GM19438 (cell line): ENCODE data around the gene GFOD2.

Source experiments
- ATAC-seq: cut with Tn5 transposase; IDR thresholded peaks from one replicate; pipeline ENCODE4 v1.9.1; 2021; ENCODE audit warnings: low read depth; ENCODE audit not compliant: unreplicated experiment

Gene GFOD2

DNA sequence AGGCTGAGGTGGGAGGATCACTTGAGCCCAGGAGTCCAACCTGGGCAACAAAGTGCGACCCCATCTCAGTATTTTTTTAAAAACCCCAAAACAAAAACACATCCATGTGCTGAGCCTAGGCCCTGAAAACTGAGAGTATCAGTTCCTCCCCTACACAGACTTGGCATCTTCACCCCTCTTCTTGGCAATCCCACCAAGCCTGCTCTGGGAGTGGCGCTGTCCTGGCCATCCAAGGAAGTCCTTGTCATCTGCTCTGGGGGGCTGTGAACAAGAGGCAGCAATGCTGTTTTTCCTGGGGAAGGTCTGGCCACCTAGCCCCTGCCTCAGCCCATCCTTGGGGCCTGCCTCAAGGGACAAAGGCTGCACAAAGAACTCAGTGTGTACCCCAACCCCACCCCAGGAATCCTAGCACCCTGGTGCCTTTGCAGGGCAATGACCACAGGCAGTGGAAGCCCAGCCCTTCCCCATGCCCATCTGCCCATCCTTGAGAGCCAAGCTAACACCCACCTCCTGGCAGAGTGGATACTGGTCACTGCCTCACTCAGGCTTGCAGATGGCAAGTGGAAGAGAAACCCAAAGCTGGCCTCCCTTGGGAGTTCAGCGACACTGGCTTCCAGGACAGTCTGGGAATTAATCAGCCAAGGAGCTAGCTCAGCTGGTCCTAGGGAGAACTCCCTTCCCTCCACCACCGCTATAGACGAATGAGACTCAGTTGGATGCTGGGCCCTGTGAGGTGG lies 14.8 kb upstream of the GFOD2 start:
- ATAC-seq = no peak

DNA sequence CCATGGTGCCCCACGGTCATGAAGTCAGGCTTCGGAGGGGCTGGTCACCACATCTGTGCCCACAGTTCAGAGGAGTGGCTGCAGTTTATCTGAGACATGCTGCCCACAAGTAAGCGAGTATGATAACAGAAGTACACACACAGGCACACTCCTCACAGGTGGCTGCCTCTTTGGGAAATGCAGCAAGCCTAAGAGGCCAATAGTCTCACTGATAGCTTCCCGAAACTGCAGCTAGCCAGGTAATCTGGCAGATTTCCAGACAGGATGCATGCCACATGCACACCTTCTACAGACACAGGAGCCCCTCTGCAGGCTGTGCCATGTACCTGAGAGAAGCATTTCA lies 12.6 kb upstream of the GFOD2 start:
- no peak for ATAC-seq

DNA sequence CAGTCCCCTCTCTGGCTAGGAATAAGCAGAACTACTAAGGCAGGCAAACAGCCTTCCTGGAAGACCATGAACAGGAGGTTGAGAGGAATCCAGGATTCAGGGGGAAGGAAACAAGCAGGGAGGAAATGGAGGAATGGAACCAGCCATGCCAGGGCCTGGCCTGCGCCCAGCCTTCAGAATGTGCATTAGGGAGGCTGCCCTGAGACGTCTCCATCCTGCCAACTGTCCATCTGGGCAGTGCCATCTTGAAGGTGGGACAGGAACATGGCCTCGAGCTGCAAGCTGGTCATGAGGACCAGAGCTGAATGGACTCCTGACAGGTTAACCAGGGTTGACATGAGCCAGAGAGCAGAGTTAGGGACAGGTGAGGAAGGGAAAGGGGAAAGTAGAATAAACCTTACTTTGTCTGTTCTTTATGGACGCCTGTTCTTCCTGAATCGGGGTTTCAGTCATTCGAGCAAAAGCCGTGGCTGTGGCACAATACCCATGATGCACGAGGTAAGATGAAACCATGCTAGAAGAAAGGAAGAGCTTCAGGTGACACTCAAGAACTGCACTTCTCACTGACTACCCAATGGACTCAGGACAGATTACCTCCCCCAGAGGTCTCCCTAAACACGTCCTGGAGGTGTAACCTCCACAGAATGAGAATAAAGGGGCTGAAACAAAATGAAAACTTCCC lies 12.1 kb upstream of the GFOD2 start:
- no peak for ATAC-seq

DNA sequence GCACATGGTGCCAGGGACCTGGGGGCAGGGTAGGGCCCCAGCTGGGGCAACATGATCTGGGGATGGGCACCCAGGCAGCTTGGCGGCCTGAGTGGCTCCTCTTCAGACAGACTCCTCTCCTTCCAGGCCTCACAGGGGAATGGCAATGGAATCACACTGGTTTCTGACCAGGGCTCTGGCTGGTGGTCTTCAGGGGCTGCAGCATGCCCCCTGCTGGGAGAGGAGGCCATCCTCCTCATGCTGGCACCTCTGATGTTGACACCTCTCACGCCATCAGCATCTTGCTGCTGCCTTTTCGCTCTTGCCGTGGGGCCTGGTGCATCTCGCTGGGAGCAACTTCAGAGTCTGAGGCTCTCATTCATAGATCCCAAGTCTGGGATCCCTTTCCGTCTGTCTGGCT lies 11.2 kb upstream of the GFOD2 start:
- ATAC-seq = no peak

DNA sequence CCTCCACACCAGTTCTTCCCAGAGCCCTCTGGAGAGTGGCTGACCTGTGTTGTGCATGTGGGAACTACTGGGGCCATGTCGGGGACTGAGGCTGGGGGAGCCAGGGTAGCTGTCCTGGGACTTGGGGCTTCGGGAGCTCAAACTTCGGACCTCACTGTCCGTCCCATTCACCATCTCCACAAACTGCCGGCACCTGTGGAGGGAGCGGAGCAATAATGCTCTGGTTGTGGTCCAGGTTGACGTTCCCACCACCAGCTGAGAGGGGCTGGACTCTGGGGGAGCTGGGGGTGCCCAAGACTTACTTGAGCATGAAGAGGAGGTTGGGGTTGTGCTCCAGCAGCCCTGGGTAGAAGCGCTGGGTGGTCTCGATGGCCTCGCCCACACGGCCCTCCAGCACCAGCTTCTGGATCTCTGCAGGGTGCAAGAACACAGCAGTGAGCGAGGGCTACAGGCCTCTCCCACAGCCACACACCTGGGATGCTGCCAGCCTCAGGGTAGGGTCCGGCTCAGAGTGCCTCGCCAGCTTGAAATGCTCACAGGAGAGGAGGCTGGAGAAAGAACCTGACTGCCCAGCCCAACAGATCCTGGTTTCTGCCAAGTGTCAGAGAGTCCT lies 10.6 kb upstream of the GFOD2 start:
- no peak for ATAC-seq

DNA sequence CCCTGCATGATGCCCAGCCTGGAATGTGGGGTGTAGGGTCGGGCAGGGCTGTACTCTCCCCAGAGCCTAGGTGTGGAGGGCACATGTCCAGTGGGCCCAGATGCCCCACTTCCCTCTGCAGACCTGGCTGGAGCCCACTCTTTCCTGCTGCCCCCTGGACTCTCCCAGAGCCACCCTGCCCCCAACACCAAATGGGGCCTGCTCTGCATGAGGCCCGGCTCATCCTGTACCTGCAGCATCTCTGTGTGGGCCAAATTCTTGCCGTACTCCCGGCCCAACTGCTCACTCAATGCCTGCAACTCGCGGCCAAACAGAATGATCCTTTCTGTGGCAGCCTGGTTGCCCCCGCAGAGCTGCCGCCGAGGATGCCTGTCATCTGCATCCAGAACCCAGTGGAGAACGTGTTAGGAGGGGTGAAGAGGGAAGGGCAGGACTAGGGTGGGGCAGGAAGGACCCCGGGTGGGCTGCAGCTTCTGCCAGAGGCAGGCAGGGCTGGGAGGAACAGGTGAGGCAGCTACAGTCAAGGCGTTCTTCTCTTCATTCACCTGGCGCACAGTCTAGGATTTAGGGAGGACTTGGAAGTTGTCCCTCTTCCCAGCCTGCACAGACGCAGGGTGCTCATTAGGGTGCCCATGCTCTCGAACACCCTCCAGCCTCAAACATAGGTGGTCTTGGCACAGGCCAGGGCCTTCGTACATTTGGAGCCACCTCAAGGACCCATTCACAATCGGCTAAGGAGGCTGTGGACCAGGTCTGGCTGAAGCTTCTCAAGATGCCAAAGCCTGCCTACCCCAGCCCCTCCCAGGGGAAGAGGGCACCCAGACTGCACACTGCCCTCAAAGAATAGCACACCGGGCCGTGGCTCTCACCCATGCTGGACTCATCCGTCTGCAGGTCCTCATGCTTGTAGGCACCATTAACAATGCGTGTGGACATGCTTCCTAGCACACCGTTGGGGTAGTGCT lies 8.7 kb upstream of the GFOD2 start:
- ATAC-seq = no peak

DNA sequence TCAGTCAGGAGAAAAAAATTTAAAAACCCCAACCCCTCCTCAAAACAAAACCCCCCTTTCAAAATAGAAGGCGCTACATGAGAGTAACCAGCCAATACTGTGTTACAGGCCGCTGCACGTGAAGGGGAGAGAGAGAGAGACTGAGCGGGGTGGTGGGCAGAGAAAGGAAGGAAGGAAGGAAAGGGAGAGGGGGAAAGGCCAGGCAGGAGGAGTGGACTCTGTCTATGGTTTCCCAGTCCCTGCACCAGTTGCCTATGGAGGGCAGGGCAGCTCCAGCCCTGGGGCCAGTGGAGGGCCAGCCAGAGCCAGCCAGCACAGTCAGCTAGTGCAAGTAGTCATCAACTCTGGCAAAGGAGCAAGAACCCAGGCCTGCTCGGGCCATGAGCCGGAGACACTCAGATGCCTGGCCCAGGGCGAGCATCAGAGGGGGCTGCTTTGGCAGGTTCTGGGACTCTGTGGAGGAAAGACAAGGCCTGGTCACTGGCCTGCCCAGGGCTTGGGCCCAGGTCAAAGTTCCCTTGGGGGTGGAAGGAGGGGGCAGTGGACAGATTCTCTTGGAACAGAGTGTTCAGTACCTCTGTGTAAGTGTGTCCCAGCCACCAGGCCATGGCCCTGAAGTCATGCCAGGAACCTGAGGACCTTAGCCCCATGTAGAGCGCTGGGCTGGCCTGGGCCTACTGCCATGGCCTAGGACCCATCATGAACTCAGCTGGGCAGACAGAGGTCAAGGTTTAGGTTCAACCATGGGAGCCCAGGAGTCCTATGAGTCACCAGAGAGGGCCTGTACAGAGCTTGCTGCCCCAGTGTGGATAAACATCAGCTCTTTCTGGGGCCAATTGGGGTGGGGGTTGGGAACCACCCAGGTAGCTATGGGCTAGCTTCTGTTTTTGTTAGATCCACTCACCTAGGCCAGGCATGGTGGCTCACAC lies 7.3 kb upstream of the GFOD2 start:
- no peak for ATAC-seq

DNA sequence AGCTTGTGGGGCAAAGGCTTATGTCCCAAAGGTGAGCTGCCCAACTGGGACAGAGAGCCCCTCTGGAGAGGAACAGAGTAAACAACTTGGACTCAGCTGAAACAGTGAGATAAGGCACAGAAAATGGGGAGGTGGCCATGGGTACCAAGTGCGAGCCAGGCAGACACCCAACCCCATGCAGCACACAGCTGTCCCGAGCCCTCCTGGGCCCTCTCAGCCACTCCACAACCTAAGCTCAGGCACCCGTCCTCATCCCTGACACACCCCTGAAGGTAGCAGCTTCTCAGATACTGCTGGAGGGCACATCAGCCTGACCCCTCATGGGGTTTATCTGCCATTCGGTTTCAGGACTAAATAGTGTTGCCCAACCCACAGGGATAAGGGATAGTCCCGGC lies 4.8 kb upstream of the GFOD2 start:
- no peak for ATAC-seq

DNA sequence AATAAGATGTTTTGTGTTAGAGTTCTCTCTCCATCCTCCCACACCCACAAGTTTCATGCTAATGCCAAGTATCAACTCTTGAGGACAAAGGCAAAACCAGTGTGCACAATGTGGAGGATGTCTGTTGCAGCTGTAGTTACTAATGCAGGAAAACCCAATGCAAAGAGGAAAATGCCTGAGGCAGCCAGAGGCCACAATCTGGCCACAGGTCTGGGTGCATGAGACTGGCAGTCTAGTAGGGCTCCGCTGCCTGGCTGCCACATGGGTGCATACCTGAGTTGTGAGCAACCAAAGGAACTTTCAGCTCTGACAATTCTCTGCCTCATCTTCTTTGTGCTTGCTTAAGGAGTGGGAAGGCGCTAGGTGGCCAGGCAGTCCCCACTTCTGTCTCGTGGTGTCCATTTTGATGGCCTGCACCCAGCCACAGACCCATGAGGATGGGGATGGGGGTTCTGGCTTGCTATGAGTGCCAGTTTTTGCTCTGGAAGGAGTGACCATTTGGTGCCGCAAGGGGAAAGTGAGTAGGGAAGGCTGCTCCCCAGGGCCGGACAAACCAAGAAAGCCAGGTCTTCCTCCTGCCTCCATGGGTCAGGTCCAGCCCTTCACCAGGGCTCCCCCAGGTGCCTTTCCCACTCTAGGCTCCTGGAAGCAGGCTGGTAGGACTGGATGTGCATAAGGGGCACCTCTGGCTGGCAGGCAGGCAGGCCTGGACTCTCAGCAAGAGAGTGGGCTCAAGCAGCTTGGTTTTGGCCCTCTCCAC lies 4.2 kb upstream of the GFOD2 start:
- ATAC-seq = no peak

DNA sequence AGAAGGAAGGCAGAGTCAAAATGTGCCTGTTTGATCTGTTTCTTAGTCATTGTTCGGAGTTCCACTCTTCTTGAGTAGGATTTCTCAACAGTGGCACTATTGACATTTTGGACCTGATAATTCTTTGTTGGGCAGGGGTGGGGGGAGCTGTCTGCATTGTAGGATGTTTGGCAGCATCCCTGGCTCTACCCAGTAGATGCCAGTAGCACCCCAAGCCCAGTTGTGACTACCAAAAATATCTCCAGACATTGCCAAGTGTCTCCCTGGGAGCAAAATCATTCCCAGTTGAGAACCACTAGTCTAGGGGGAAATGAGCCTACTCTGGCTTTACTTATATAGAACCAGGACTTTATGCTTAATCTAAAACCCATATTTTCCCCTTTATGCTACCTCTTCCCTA lies 1.1 kb upstream of the GFOD2 start:
- no peak for ATAC-seq

DNA sequence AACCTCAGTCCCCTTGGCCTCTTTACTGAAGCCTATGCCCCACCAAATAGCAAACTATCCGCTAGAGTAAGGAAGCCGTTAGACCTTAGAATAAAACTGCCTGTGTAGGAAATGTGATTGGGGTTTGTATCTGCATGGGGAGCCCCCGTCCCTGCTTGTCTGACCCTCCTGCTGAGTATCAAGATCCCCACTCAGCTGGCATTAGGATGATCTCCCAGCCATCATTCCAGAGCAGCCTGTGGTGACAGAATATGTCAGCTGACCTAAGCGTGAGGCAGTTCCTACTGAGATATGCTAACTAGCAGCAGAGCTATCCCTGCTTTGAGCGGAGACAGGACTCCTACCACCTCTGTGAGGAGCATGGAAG lies 645 bp upstream of the GFOD2 start:
- no peak for ATAC-seq

DNA sequence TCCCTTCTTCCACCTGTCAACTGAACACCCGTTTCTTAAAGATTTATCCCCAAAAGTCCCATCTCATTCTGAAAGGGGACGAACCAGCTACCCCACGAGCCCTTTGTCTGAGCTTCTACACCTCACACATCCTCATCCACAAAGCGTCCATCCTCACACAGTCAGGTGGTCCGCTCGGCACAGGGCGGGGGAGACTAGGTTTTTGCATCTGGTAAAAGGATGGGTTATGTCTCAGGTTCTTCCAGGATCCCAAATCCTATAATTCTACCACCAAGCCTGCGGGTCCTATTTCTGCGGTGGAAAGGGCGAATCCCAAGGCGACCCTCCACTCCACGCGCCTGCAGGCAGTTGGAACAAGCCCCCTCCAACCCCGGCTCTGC lies 458 bp downstream of the GFOD2 start:
- ATAC-seq = peak; percentile 6

DNA sequence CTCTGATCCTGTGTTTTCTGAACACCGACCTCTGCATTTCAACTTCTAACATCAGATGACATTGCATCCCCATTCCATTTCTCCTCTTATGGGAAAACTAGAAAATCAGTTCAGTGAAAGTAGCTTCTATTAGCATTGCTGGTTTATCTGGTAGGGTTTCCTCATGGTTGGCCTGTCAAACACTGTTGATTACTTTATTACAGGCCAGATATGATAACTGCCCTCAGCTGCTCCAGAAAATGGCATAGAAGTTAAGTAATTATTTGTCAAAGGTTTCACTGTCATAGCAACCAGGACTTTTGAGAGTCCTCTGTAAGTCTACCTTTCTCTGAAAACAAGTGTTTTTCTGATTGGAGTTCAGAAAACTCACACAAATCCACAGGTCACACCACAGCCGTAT lies 3.0 kb downstream of the GFOD2 start:
- ATAC-seq = no peak

DNA sequence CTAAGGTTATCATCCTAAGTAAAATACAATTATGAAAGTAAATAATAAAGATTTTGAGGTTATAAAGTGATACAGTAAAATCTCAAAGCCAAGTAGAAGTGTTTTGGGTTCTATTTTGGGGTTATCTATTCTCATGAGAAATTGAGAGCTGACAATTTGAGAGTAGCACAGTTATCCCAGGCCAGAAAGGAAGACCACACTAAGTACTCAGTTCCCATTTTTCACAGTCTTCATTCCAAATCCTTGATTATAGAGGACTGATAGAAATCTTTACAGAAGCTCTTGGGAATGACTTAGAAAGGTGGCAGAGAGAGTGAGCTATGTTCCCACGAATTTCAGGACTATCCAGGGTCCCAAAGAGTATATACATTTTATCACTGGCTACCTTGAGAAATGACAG lies 4.6 kb downstream of the GFOD2 start:
- ATAC-seq = no peak

DNA sequence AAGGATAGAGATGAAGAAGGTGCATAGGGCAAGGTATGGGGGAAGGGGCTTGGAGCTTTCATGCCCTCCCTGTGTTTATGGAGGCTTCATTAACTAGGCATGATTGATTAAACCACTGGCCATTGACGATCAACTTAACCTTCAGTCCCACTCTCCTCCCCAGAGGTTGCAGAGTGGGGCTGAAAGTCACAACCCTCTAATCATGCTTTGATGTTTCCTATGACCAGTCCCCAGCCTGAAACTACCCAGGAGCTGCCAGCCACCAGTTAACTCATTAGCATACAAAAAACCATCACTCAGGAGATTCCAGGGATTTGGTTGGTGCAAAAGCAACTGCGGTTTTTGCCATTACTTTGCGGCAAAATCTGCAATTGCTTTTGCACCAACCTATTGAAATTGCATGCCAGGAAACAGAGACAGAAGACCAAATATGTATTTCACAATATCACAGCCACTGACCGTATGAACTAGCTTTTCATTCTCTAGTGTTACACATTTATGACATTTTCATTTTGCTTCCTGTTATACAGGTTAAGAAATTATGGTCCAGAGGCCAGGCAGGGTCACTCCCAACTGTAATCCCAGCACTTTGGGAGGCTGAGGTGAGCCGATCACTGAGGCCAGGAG lies 5.4 kb downstream of the GFOD2 start:
- ATAC-seq = no peak

DNA sequence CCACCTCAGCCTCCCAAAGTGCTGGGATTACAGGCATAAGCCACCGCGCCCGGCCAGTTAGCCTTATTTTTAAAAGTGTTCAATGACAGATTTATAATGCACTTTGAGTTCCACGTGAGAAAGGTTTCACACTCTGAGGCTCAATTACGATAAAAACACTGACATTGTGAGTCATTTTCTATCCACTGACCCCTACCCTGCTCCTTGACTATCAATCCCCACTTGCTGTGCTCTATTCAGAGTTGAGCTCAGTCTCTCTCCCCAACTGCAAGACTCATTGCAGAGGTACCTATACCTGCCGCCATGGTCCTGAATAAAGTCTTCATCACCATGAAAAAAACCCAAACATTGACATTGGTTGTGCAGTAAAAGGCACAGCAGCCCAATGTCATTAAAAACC lies 8.5 kb downstream of the GFOD2 start:
- no peak for ATAC-seq

DNA sequence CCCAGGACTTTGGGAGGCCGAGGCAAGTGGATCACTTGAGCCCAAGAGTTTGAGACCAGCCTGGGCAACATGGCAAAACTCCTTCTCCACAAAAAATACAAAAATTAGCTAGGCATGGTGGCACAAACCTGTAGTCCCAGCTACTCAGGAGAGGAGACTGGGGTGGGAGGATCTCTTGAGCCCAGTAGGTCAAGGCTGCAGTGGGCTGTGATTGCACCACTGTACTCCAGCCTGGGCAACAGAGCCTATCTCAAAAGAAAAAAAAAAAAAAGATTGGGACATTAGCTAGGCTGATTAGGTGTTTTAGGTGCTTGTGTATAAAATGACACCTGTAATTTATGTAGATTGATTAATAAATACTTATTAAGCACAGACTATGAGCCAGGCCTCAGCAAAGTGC lies 10.1 kb downstream of the GFOD2 start:
- ATAC-seq = no peak

DNA sequence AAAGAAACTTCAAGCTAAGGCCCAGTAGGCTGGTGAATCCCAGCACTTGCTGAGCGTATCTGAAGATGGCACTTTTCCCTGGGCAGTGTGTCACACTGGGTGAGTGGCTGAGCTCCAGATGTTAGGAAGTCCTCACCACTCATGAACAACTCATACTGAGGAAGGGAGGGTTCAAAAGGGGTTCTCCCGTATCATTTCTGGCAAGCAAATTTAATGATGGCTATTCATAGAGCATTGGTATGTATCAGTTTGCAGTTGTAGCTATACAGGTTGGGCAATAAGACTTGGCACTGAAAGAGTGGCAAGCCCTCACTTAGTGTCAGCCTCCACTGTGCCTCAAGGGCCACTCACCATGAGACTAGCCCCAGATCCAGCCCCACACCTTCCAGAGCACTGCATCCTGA lies 10.7 kb downstream of the GFOD2 start:
- ATAC-seq = no peak

DNA sequence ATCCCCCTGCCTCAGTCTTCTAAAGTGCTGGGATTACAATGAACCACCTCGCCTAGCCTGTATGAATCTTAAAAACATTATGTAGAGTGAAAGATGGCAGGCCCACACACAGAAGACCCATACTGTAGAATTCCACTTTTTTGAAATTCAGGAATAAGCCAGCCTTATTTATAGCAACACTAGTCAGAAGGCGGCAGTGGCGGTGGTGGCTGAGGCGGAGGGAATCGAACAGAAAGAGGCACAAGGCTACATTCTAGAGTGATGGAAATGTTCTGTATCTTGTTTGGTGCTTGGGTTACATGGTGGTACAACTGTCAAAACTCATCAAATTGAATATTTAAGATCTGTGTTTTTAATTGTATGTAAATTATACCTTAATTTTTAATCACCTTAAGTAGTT lies 11.3 kb downstream of the GFOD2 start:
- no peak for ATAC-seq
